GM21737 (cell line): ENCODE measurements around the gene DFFA.
A peak's percentile ranks its signal among the peaks of the same experiment; 100 is the strongest.

Experiments
- ATAC-seq: cut with Tn5 transposase; IDR thresholded peaks from one replicate; pipeline ENCODE4 v1.9.1; 2021; ENCODE audit warnings: mild to moderate bottlenecking, moderate library complexity; ENCODE audit not compliant: unreplicated experiment

The DFFA gene

DNA sequence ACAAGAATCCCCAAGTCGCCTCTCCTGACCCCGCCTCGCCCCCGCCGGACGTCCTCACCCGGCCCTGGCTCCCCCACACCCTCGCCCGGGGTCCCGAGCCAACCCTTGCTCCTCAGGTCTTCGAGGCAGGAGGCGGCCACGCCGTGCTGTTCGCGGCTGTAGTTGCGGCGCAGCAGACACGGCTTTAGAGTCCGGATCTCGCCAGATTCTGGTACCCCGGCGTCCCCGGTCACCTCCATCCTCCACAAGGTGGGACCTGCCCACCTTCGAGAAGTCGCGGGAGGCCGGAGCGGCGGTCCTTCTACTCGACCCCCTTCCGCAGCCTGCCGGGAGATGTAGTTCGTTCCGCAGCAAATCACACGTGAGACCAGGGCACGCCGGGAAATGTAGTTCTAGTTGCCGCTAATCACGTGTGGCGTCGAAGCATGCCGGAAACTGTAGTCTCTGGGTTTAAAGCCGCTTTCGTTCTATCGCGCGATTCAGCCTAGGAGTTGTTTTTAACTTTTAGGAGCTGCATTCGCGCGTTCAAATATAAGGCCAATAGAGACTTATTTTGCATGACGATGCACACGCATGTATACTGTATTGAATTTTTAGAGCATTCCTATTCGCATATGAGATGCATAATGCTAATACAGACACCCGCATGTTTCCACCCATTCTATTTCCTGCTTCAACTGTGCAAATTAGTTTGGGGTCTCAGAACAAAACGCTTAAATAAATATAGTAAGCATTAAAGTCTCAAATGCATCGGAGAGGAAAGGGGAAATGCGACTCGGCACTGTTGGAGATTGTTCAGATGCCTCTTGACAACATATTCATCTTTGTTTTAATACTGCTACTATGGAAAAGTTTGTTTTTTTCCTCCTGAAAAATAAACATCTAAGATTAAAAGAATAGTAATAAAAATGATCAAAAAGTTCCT lies at the start of gene DFFA:
Gene DFFA (minus strand): TSS at position 310 of the 925 bp plus-strand sequence. CDS start 71 bp downstream, at position 239.
- peak; percentile 63 for ATAC-seq

DNA sequence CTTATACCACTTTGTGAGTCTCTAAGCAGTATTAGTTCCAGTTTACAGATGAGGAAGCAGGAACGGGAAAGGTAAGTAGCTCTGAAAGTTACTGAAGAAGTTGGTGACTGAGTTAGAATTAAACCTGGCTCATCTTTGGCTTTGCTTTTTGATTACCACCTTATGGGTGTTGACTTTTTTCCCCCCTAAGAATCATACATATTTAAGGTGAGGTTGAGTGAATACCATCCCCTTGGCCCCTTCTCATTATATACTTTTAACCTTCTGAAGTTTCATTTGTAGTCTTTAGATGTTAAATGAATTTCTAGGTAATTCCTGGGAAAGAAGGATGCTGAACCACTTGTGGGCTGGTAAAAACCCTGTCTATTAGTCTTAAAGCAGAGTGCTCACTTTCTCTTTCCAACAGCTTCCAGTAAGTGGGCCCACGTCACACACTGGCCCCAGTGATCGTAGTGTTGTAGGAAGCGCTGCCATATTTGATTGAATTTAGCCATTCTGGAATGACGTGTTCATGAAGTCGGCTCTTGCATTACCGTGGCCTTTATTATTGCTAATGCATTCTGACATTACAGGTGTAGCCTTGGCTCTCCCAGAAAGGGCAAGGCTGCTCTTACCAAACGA lies 49.3 kb upstream of the DFFA start:
- ATAC-seq = no peak

GRCh38 chr1:10520952-10521351 lies 48.6 kb upstream of the DFFA start:
- ATAC-seq = no peak

- ATAC-seq = no peak
These were observed 48.2 kb upstream of the DFFA start for GRCh38 chr1:10520497-10520896.

GRCh38 chr1:10519016-10519417 lies 46.7 kb upstream of the DFFA start:
- ATAC-seq = no peak

GRCh38 chr1:10517677-10517982 lies 45.3 kb upstream of the DFFA start:
- ATAC-seq = no peak

- no peak for ATAC-seq
These were observed 44.8 kb upstream of the DFFA start for GRCh38 chr1:10516925-10517676.

DNA sequence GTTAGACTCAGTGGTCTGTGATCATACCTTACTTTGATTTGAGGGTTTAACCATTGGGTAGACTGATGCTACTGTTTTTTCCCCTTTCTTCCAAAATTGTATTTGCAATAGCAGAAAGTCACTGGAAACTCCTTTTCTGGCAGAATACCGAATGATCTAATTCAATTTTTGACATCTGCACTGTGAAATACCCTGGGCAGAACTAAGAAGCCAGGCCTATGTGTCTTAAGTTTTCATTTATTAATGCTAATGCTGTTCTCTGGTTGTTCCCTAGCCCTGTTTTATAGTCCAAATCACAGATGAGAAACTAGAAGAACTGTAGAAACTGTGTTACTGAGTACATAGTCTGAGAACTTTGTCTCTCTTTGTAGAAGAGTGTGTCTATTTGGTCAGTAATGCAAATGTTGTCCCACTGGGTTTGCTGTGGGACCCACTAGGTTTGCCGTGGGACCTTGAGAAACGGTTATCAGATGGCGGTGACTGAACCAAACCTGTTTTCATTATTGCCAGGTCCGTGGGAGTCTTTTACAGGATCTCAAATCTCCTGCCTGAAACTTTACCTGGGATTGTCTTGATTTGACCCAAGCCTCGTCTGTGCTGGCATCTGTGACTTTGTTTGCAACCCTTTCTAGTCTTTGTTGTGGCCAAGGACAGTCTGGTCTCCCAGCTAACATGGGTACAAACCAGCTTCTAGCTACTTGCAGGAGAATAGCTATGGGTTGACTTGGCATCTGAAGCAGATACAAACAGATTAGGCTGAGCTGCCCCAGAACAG lies 43.8 kb upstream of the DFFA start:
- ATAC-seq = no peak

DNA sequence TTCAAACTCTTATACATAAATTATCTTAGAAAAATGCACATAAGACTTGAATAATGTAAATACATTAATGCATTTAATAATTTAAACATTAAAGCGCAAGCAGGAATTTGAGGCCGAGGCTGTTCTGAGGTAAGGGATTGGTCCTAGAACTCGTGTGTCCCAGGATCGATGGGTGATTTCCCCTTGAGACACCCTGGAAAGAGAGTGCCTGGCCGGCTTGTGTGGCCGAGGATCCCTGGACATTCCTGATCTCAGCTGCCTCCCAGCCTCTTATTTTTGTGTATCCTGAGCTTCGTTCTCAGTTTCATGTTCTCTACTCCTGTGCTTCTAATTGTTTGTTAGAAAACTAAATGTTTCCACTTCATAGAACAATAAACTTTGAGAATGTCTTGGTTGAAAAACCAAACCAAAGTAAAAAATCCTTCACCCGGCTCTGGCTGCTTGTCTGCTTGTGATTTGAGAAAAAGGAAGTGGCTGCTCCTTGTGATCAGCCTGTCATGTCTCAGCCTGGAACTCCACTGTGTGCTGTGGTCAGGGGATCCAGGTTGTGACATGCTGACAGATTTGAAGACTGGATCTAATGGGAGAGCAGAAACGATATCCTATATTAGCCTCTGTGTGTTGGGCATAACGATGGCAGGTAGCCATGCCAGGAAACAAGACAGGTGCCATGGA lies 43.1 kb upstream of the DFFA start:
- no peak for ATAC-seq

DNA sequence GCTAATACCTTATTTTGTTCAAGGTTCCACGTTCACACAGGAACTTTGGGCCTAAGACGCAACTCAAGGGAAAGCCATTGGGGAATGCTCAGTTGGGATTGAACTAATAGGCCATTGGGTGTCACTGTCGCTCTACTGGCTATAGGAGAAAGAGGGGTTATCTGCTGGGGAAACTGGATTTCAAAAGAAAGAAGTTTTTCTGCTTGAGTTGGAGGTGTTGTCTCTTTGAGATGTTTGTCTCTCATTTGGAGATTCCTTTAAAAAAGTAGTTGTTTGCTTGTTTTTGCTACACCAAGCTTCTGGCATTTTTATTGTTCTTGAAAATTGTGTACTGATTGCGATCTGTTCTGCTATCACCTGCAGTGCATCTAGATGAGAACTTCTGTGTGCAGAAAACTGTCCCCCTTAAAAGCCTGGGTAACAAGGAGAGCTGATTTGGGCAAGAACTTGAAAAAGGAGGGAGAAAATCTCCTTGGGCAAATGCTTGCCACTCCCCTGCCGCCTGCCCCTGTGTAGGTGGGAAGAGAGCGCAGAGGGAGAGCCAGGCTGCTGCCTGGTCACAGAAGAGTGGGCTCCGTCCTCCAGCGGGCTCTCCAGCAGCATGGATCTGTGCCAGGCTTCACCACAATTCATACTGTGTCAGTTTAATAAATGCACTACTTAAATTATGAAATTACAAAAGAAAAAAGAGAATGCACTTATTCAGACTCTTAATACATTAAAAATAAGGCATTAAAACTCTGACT lies 42.3 kb upstream of the DFFA start:
- ATAC-seq = no peak

DNA sequence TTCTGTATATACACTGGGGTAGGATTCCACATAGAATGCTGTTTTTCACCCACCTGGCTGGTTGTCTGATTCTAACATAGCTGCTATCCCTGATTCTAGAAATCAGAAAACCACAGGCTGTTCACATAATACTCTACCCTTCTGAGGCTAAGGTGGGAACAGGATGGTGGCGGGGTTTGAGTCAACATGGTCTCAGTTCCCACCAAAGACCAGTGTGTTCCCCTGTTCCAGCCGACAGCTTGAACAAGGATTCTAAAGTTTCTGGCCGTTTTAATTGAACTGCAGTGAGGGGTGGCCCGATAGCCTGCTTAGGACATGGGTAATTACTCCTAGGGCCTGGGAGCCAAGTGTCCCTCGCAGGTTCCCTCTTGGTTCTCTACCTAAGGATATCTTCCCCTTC lies 40.9 kb upstream of the DFFA start:
- ATAC-seq = no peak

GRCh38 chr1:10511494-10511885 lies 39.2 kb upstream of the DFFA start:
- ATAC-seq = no peak

DNA sequence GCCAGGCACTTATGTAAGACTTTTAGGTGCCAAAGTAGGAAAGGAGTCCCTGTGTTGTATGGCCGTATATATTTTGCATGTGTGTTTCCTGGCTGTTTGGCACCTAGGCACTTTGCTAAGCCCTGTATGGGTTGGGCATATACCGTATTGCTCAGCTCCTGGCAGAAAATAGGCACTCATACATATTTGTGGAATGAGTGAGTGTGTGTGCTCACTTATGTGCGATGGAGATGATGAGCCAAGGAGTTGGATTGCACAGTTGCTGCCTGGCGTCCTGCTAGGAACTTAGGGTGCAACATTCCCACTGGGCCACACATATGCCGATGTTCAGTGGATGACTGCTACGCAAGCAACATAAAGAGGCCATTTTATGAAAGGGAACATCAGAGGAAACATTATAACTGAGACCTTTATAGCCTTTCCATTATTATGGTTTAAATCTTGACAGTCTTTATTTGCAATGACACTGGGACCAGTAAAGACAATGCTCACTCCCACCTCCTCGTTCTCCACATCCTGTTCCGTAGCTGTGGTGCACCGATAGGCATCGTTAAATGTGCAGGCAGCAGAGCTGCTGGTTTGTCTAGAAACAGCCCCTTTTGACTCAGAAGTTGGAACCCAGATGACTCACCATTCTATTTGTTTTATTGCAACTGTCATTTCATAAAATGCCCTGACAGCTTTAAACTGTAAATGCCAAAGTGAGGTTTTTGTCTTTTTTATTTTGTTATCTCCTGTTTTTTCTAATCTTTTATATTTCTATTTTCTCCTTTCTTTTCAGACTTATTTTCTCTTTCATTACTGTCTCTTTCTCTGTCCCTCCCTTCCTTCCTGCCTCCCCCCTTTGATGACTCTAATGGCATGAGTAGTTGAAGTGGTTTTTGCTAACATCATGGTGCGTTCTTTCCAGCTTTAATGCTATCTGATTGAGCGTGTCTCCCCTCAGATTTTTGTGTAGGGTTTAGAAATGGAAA lies 38.5 kb upstream of the DFFA start:
- ATAC-seq = peak; percentile 81

- ATAC-seq = no peak
These were observed 37.6 kb upstream of the DFFA start for GRCh38 chr1:10509809-10510509.

- no peak for ATAC-seq
These were observed 36.2 kb upstream of the DFFA start for GRCh38 chr1:10508511-10508951.

GRCh38 chr1:10507111-10507879 lies 35.0 kb upstream of the DFFA start:
- ATAC-seq = no peak

DNA sequence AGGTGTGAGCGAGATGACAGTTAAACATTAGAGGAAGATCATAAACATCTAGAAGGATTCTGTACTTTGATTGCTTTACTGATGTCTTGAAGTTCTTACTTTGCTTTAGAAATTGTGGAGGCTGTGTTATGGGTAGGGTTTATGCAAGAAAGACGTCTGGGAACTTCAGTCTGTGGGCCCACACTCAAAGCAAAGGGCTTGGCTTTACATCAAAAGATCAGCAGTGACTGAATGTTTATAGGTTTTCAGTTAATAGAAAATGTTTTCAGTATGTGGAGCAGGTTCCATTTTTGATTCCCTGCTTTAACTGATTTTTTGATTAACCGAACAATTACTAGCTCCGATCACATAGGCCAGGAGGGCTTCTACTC lies 34.3 kb upstream of the DFFA start:
- no peak for ATAC-seq
